PC-9 (cell line): Measurements from ENCODE around the gene RGSL1. TPM values are rescaled to one million over a fixed set of nuclear protein-coding genes. Genes with fewer than 3 reads are reported as not detected.

ENCODE experiments used
- BruUV-seq: library from RNA; stranded (reverse); fragments of 400-500 nt; replicated peaks from 2 replicates; lab custom pipeline; 2021; lab: Mats Ljungman, UMichigan
- CTCF ChIA-PET: fragments of 300-600 bp; sonication (Branson Sonifier 250); formaldehyde crosslinking; loops from one replicate; lab custom pipeline; 2022; ENCODE audit warnings: antibody characterized with exemption; lab: Charles Lee
- POLR2A ChIA-PET: fragments of 300-600 bp; sonication (Branson Sonifier 250); formaldehyde crosslinking; loops from one replicate; lab custom pipeline; 2022; ENCODE audit warnings: antibody characterized with exemption; ENCODE audit not compliant: unreplicated experiment; lab: Charles Lee
- DNase-seq, 2 experiments: peaks; one replicate each; pipeline versions ENCODE4 v3.0.0 to v3.0.0-alpha.2; 2015 to 2022; ENCODE audit warnings: mixed read lengths in 1 of 2
- H2AFZ ChIP-seq: fragments of 200-600 bp; sonication (generic); 2 replicates; pipeline ENCODE4 v1.8.1; 2017; ENCODE audit warnings: antibody characterized with exemption
- H3F3A ChIP-seq: fragments of 200-600 bp; sonication (generic); 2 replicates; pipeline ENCODE4 v1.8.1; 2017; ENCODE audit warnings: antibody characterized with exemption, mild to moderate bottlenecking, low read depth; ENCODE audit not compliant: insufficient read depth
- H3K27ac ChIP-seq: fragments of 200-600 bp; sonication (generic); 2 replicates; pipeline ENCODE4 v1.6.1; 2016; ENCODE audit warnings: mixed run types
- H3K27me3 ChIP-seq: fragments of 200-600 bp; sonication (generic); 2 replicates; pipeline ENCODE4 v1.6.1; 2016; ENCODE audit warnings: low read depth, mixed run types; ENCODE audit not compliant: insufficient read depth
- H3K36me3 ChIP-seq: fragments of 200-600 bp; sonication (generic); 2 replicates; pipeline ENCODE4 v1.6.1; 2016; ENCODE audit warnings: low read depth, mixed run types
- H3K4me1 ChIP-seq: fragments of 200-600 bp; sonication (generic); replicated peaks from 2 replicates; pipeline ENCODE4 v1.6.1; 2016; ENCODE audit warnings: mixed run types; ENCODE audit not compliant: insufficient read depth
- H3K4me2 ChIP-seq: fragments of 200-600 bp; sonication (generic); 2 replicates; pipeline ENCODE4 v1.6.1; 2017; ENCODE audit warnings: mixed run types
- H3K4me3 ChIP-seq: fragments of 200-600 bp; sonication (generic); 2 replicates; pipeline ENCODE4 v1.6.1; 2016; ENCODE audit warnings: mixed run types
- H3K79me2 ChIP-seq: fragments of 200-600 bp; sonication (generic); 2 replicates; pipeline ENCODE4 v1.6.1; 2017; ENCODE audit warnings: low read depth, mixed run types
- H3K9me2 ChIP-seq: fragments of 200-600 bp; sonication (generic); 2 replicates; pipeline ENCODE4 v1.8.1; 2017; ENCODE audit warnings: mild to moderate bottlenecking; ENCODE audit not compliant: insufficient read depth
- H3K9me3 ChIP-seq: fragments of 200-600 bp; sonication (generic); 2 replicates; pipeline ENCODE4 v1.8.1; 2016; ENCODE audit warnings: low read depth; ENCODE audit not compliant: insufficient read depth
- H4K20me1 ChIP-seq: fragments of 200-600 bp; sonication (generic); 2 replicates; pipeline ENCODE4 v1.8.1; 2017; ENCODE audit not compliant: insufficient read depth
- CTCF ChIP-seq: fragments of 200-600 bp; sonication (generic); conservative IDR thresholded peaks from 2 replicates; pipeline ENCODE4 v1.6.1; 2017; ENCODE audit warnings: mixed run types, antibody characterized with exemption, mild to moderate bottlenecking, moderate library complexity
- EZH2 ChIP-seq: fragments of 200-600 bp; sonication (generic); IDR thresholded peaks from 2 replicates; pipeline ENCODE4 v1.8.0; 2017; ENCODE audit warnings: antibody characterized with exemption, low read depth
- intact Hi-C: fragments of 100-400 bp; cut with micrococcal nuclease; formaldehyde crosslinking; loops from one replicate; pipeline ENCODE4 v1.10.0; 2022; ENCODE audit not compliant: unreplicated experiment
- total RNA-seq: library from RNA; stranded (reverse); gene quantifications from 2 replicates; pipeline ENCODE4 v1.2.3, GENCODE V29; 2021

RGSL1 gene
- total RNA-seq, 1 experiment from 2014 or later, result not detected

GRCh38 chr1:182453631-182454030, 3.7 kb downstream of the RGSL1 start:
- intact Hi-C loops, result no loop called here
- POLR2A ChIA-PET, result no interaction called here
- BruUV-seq, result no TSS peak
- DNase-seq, result no peak
- no peak overlapping the region for H3K4me2 ChIP-seq
- no peak for TF ChIP-seq CTCF
- TF ChIP-seq EZH2, result no peak
- no peaks in the 10 kb centered on the region for H3K9me3 ChIP-seq
- H2AFZ ChIP-seq, result no peak overlapping the region
- H3K79me2 ChIP-seq, result no peaks in the 10 kb centered on the region
- H3K4me3 ChIP-seq, result no peak overlapping the region
- H4K20me1 ChIP-seq, result no peaks in the 10 kb centered on the region
- peaks cover 9% of the 10 kb centered on the region for H3K27me3 ChIP-seq
- CTCF ChIA-PET, result no interaction called here
- H3K36me3 ChIP-seq, result no peaks in the 10 kb centered on the region
- no peak overlapping the region for H3K27ac ChIP-seq
- no peaks in the 10 kb centered on the region for H3K4me1 ChIP-seq
- H3F3A ChIP-seq, result no peaks in the 10 kb centered on the region
- no peaks in the 10 kb centered on the region for H3K9me2 ChIP-seq

GRCh38 chr1:182457844-182458243, 7.9 kb downstream of the RGSL1 start:
- H3K27me3 ChIP-seq, result peaks cover 9% of the 10 kb centered on the region
- H3K4me2 ChIP-seq, result no peak overlapping the region
- H3K79me2 ChIP-seq, result no peaks in the 10 kb centered on the region
- H4K20me1 ChIP-seq, result no peaks in the 10 kb centered on the region
- H3K9me2 ChIP-seq, result no peaks in the 10 kb centered on the region
- no peaks in the 10 kb centered on the region for H3K4me1 ChIP-seq
- H3K9me3 ChIP-seq, result no peaks in the 10 kb centered on the region
- intact Hi-C loops, result no loop called here
- H3K27ac ChIP-seq, result no peak overlapping the region
- TF ChIP-seq EZH2 (no peak), CTCF (no peak)
- CTCF ChIA-PET, result no interaction called here
- no peaks in the 10 kb centered on the region for H3F3A ChIP-seq
- POLR2A ChIA-PET, result no interaction called here
- no TSS peak for BruUV-seq
- no peak overlapping the region for H2AFZ ChIP-seq
- H3K4me3 ChIP-seq, result no peak overlapping the region
- no peak for DNase-seq
- no peaks in the 10 kb centered on the region for H3K36me3 ChIP-seq

GRCh38 chr1:182459949-182460348, 10.0 kb downstream of the RGSL1 start:
- Histone ChIP-seq H2AFZ (no peak overlapping the region), H3F3A (no peaks in the 10 kb centered on the region), H3K9me3 (no peaks in the 10 kb centered on the region), H3K27me3 (peaks cover 6% of the 10 kb centered on the region), H3K4me1 (no peaks in the 10 kb centered on the region), H3K4me2 (no peak overlapping the region), H3K27ac (no peak overlapping the region), H3K36me3 (no peaks in the 10 kb centered on the region), H3K4me3 (no peak overlapping the region), H3K9me2 (no peaks in the 10 kb centered on the region), H3K79me2 (no peaks in the 10 kb centered on the region), H4K20me1 (no peaks in the 10 kb centered on the region)
- ChIA-PET CTCF (no interaction called here), POLR2A (interaction anchor here (0.7 kb wide), 1 partner anchor 1216 kb away, joined by 9 read pairs; no protein-coding TSS in a partner anchor)
- TF ChIP-seq CTCF, result no peak
- TF ChIP-seq EZH2, result no peak
- BruUV-seq, result no TSS peak
- intact Hi-C loops, result no loop called here
- DNase-seq, result no peak
